SK-N-SH (cell line): ENCODE results near the gene PTPN13. TPM values are rescaled to one million over a fixed set of nuclear protein-coding genes. Genes with fewer than 3 reads are reported as not detected.

ENCODE experiments used
- CTCF ChIA-PET: fragments of 300-600, 350-600 bp; formaldehyde crosslinking; extraction: SDS; loops from one replicate; lab custom pipeline; 2021; lab: Yijun Ruan, JAX
- POLR2A ChIA-PET: fragments of 350-600 bp; sonication (Branson Sonifier 250); formaldehyde crosslinking; extraction: SDS; loops from one replicate; lab custom pipeline; 2020; ENCODE audit warnings: antibody characterized with exemption, inconsistent platforms; lab: Yijun Ruan, JAX
- DNase-seq: peaks from one replicate; pipeline ENCODE4 v3.0.0; 2012
- H2AFZ ChIP-seq: fragments of 200-600 bp; sonication (generic); 2 replicates; pipeline ENCODE4 v1.8.1; 2016; ENCODE audit warnings: antibody characterized with exemption, mild to moderate bottlenecking, low read depth
- H3F3A ChIP-seq: fragments of 200-600 bp; sonication (generic); replicated peaks from 2 replicates; pipeline ENCODE3; 2016; ENCODE audit warnings: antibody characterized with exemption, mild to moderate bottlenecking; ENCODE audit not compliant: insufficient read depth
- H3K27ac ChIP-seq, 2 experiments: fragments of 200-500 bp in 1 of 2; fragments of 200-600 bp in 1 of 2; sonication (Bioruptor generic) in 1 of 2; sonication (generic), shearing (Covaris generic) in 1 of 2; 2 replicates each; pipeline versions ENCODE4 v1.5.1 to v1.6.1; 2014 to 2016; ENCODE audit warnings: low read depth in 2 of 2, inconsistent platforms in 1 of 2, low read length in 1 of 2, mild to moderate bottlenecking in 1 of 2, mixed read lengths in 1 of 2
- H3K27me3 ChIP-seq: fragments of 200-600 bp; sonication (generic), shearing (Covaris generic); 2 replicates; pipeline ENCODE4 v1.6.1; 2016; ENCODE audit warnings: mixed run types; ENCODE audit not compliant: insufficient read depth
- H3K36me3 ChIP-seq, 2 experiments: fragments of 200-500 bp in 1 of 2; fragments of 200-600 bp in 1 of 2; sonication (Bioruptor generic) in 1 of 2; sonication (generic) in 1 of 2; replicated peaks in 1 of 2; 2 replicates each; pipeline versions ENCODE3 to v1.5.1; 2014 to 2016; ENCODE audit warnings: low read length in 1 of 2, mild to moderate bottlenecking in 1 of 2; ENCODE audit not compliant: insufficient read depth in 2 of 2, control insufficient read depth in 1 of 2
- H3K4me1 ChIP-seq, 2 experiments: fragments of 200-500 bp in 1 of 2; fragments of 200-600 bp in 1 of 2; sonication (Bioruptor generic) in 1 of 2; sonication (generic), shearing (Covaris generic) in 1 of 2; 2 replicates each; pipeline versions ENCODE4 v1.5.1 to v1.6.1; 2014 to 2016; ENCODE audit warnings: low read depth in 1 of 2, low read length in 1 of 2, mixed run types in 1 of 2; ENCODE audit not compliant: insufficient read depth in 2 of 2, control insufficient read depth in 1 of 2
- H3K4me2 ChIP-seq: fragments of 200-600 bp; sonication (generic), shearing (Covaris generic); 2 replicates; pipeline ENCODE4 v1.6.1; 2017; ENCODE audit warnings: mixed run types
- H3K4me3 ChIP-seq, 2 experiments: fragments of 200-500 bp in 1 of 2; fragments of 200-600 bp in 1 of 2; sonication (Bioruptor generic) in 1 of 2; sonication (generic), shearing (Covaris generic) in 1 of 2; 2 replicates each; pipeline versions ENCODE4 v1.5.1 to v1.8.1; 2014 to 2016; ENCODE audit warnings: low read depth in 2 of 2, inconsistent platforms in 1 of 2, low read length in 1 of 2, mild to moderate bottlenecking in 1 of 2, mixed read lengths in 1 of 2, moderate library complexity in 1 of 2
- H3K79me2 ChIP-seq: fragments of 200-600 bp; sonication (generic); 2 replicates; pipeline ENCODE4 v1.8.1; 2017; ENCODE audit warnings: mild to moderate bottlenecking; ENCODE audit not compliant: insufficient read depth
- H3K9ac ChIP-seq: fragments of 200-600 bp; sonication (generic); 2 replicates; pipeline ENCODE4 v1.6.1; 2017; ENCODE audit warnings: mixed run types
- H3K9me2 ChIP-seq: fragments of 200-600 bp; sonication (generic); 2 replicates; pipeline ENCODE4 v1.6.1; 2017; ENCODE audit warnings: mixed run types
- H3K9me3 ChIP-seq: fragments of 200-600 bp; sonication (generic); 2 replicates; pipeline ENCODE4 v1.6.1; 2017; ENCODE audit warnings: mixed run types, mild to moderate bottlenecking, moderate library complexity
- H4K20me1 ChIP-seq: fragments of 200-600 bp; sonication (generic); 2 replicates; pipeline ENCODE4 v1.6.1; 2017; ENCODE audit warnings: mild to moderate bottlenecking, mixed run types; ENCODE audit not compliant: insufficient read depth
- EP300 ChIP-seq, 2 experiments: IDR thresholded peaks; 2 replicates each; pipeline versions ENCODE4 v1.4.0 to v1.6.1; 2012; ENCODE audit warnings: borderline replicate concordance in 1 of 2, low read depth in 1 of 2, low read length in 1 of 2
- EZH2phosphoT487 ChIP-seq: fragments of 200-600 bp; sonication (generic); IDR thresholded peaks from 2 replicates; pipeline ENCODE4 v1.6.1; 2017; ENCODE audit warnings: low read depth, mixed run types, mild to moderate bottlenecking, antibody characterized with exemption, moderate library complexity, borderline replicate concordance
- FOXM1 ChIP-seq: IDR thresholded peaks from 2 replicates; pipeline ENCODE4 v1.4.0; 2012; ENCODE audit warnings: low read depth, mild to moderate bottlenecking
- GATA2 ChIP-seq: sonication (generic); formaldehyde crosslinking; IDR thresholded peaks from 2 replicates; pipeline ENCODE4 v1.5.0; 2020; ENCODE audit warnings: mild to moderate bottlenecking, missing genetic modification reagents
- MXI1 ChIP-seq: IDR thresholded peaks from 2 replicates; pipeline ENCODE4 v1.6.1; 2012; ENCODE audit warnings: mild to moderate bottlenecking, low read depth, low read length, improper control_type of control experiment
- RAD21 ChIP-seq: IDR thresholded peaks from 2 replicates; pipeline ENCODE4 v1.6.1; 2012; ENCODE audit warnings: mild to moderate bottlenecking, low read length
- RCOR1 ChIP-seq: fragments of 150-350 bp; IDR thresholded peaks from 2 replicates; pipeline ENCODE4 v1.6.1; 2017; ENCODE audit warnings: antibody characterized with exemption, low read length
- SIN3A ChIP-seq: IDR thresholded peaks from 2 replicates; pipeline ENCODE4 v1.6.1; 2012; ENCODE audit warnings: low read depth, mild to moderate bottlenecking, low read length, moderate library complexity, borderline replicate concordance
- TAF1 ChIP-seq: IDR thresholded peaks from 2 replicates; pipeline ENCODE4 v1.6.1; 2012; ENCODE audit warnings: low read depth, mild to moderate bottlenecking, low read length, moderate library complexity, borderline replicate concordance
- TCF12 ChIP-seq: IDR thresholded peaks from 2 replicates; pipeline ENCODE4 v1.4.0; 2012
- WGBS: methylation state at CpG from one replicate; pipeline ENCODE4 v1.1.6; 2017; ENCODE audit warnings: low lambda C conversion rate; 5-methylcytosine and 5-hydroxymethylcytosine counted together
- polyA plus RNA-seq, 3 experiments: library from polyadenylated mRNA; depleted of rRNA; stranded (reverse); fragments of >200 nt; gene quantifications; 2 replicates each; pipeline ENCODE4 v1.2.3, GENCODE V29; 2012
- TF ChIP-seq, protein P1 (sequence below): IDR thresholded peaks from 2 replicates; pipeline ENCODE4; 2012
- TF ChIP-seq, protein P2 (sequence below): fragments of 150-350 bp; IDR thresholded peaks from 2 replicates; pipeline ENCODE4 v1.6.1; 2016; ENCODE audit warnings: mild to moderate bottlenecking, low read depth, low read length

PTPN13 gene
- polyA plus RNA-seq, 1 of the 3 experiments (the other 2 are of a cell fraction), result 5.5 TPM

DNA sequence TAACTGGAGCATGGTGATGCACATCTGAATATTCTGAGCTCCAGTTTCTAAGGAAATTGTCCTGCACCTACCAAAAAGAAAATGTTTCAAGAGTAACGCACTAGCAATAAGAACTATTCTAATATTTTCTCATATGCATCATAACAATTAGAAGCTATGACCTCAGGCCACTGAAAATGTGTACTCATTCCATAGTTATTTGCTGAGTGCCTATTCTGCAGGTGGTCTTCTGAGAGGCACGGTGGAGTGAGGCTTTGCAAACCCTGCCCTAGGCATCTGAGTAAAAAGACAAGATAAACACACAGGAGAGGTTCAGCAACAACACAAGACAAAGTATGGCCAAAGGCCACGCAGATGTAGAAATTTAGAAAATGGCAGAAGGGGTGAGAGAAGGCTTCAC lies 231.4 kb downstream of the PTPN13 start:
- Histone ChIP-seq H4K20me1 (no peaks in the 10 kb centered on the region), H3F3A (no peaks in the 10 kb centered on the region), H3K4me3 (no peak overlapping the region), H3K36me3 (no peaks in the 10 kb centered on the region), H3K27ac (no peak overlapping the region), H3K4me1 (no peaks in the 10 kb centered on the region), H3K27me3 (no peaks in the 10 kb centered on the region), H3K4me2 (no peak overlapping the region), H3K79me2 (no peaks in the 10 kb centered on the region), H2AFZ (no peak overlapping the region), H3K9me2 (no peaks in the 10 kb centered on the region), H3K9me3 (no peaks in the 10 kb centered on the region), H3K9ac (no peak overlapping the region)
- WGBS, result 67% methylated on average over 3 of the region's 3 CpGs
- DNase-seq, result no peak
- TF ChIP-seq SIN3A (no peak), GATA2 (CRISPR knock-in tag) (no peak), RCOR1 (no peak), MXI1 (no peak), TCF12 (no peak), RAD21 (no peak), FOXM1 (no peak)
- TF ChIP-seq, protein P1, sequence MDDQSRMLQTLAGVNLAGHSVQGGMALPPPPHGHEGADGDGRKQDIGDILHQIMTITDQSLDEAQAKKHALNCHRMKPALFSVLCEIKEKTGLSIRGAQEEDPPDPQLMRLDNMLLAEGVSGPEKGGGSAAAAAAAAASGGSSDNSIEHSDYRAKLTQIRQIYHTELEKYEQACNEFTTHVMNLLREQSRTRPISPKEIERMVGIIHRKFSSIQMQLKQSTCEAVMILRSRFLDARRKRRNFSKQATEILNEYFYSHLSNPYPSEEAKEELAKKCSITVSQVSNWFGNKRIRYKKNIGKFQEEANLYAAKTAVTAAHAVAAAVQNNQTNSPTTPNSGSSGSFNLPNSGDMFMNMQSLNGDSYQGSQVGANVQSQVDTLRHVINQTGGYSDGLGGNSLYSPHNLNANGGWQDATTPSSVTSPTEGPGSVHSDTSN, result no peak
- TF ChIP-seq, protein P2, sequence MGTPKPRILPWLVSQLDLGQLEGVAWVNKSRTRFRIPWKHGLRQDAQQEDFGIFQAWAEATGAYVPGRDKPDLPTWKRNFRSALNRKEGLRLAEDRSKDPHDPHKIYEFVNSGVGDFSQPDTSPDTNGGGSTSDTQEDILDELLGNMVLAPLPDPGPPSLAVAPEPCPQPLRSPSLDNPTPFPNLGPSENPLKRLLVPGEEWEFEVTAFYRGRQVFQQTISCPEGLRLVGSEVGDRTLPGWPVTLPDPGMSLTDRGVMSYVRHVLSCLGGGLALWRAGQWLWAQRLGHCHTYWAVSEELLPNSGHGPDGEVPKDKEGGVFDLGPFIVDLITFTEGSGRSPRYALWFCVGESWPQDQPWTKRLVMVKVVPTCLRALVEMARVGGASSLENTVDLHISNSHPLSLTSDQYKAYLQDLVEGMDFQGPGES, result no peak
- ChIA-PET CTCF (no interaction called here), POLR2A (no interaction called here)

- no peak overlapping the region for H3K4me2 ChIP-seq
- no peaks in the 10 kb centered on the region for H3K27me3 ChIP-seq
- no peak overlapping the region for H2AFZ ChIP-seq
- TF ChIP-seq EP300 (IDR thresholded peaks at IDR 0.05; ENCODE audit: borderline replicate concordance in 1 of 2, low read depth in 1 of 2, low read length in 1 of 2) (no peak), TAF1 (no peak), EZH2phosphoT487 (no peak)
- H3K4me1 ChIP-seq, result no peaks in the 10 kb centered on the region; a peak in 1 of 4 replicates
- WGBS, result 77% methylated on average over 5 of the region's 5 CpGs
- H3K9me2 ChIP-seq, result no peaks in the 10 kb centered on the region
- no peaks in the 10 kb centered on the region for H4K20me1 ChIP-seq
- H3K79me2 ChIP-seq, result no peaks in the 10 kb centered on the region
- no peak overlapping the region for H3K4me3 ChIP-seq
- ChIA-PET CTCF (interaction anchor here (0.6 to 1.4 kb wide), 3 partner anchors 333 to 1134 kb away, joined by 3 read pairs; no protein-coding TSS in a partner anchor), POLR2A (no interaction called here)
- no peaks in the 10 kb centered on the region for H3F3A ChIP-seq
- no peaks in the 10 kb centered on the region for H3K36me3 ChIP-seq
- H3K9ac ChIP-seq, result no peak overlapping the region
- no peak overlapping the region for H3K27ac ChIP-seq
- no peak for DNase-seq
- no peaks in the 10 kb centered on the region for H3K9me3 ChIP-seq
Measured at GRCh38 chr4:86831262-86832130, 237.4 kb downstream of the PTPN13 start.
